Bronchial epithelial cell (primary cell): ENCODE measurements around the gene CDK6. TPM values are rescaled to one million over a fixed set of nuclear protein-coding genes. Genes with fewer than 3 reads are reported as not detected.

Experiments
- DNase-seq: peaks from one replicate; pipeline ENCODE4 v3.0.0-alpha.2; 2010; ENCODE audit warnings: low read depth
- FAIRE-seq: peaks from 2 replicates; lab custom pipeline; 2011; peaks lifted over from hg19 to GRCh38; lab: Jason Lieb, UNC
- H3K27me3 ChIP-seq: 2 replicates; pipeline ENCODE4 v1.5.1; 2011; ENCODE audit warnings: low read length; ENCODE audit not compliant: control insufficient read depth, insufficient read depth
- H3K36me3 ChIP-seq: 2 replicates; pipeline ENCODE4 v1.5.1; 2011; ENCODE audit warnings: low read length; ENCODE audit not compliant: control insufficient read depth, insufficient read depth
- H3K4me3 ChIP-seq: 2 replicates; pipeline ENCODE4 v1.5.1; 2011; ENCODE audit warnings: mild to moderate bottlenecking, low read depth, low read length, control low read depth
- total RNA-seq: library from RNA; depleted of rRNA; stranded (reverse); fragments of >200 nt; gene quantifications from 2 replicates; pipeline ENCODE4 v1.2.1, GENCODE V29; 2014
- TF ChIP-seq, protein P1 (sequence below): IDR thresholded peaks from 2 replicates; pipeline ENCODE4 v1.5.1; 2011; ENCODE audit warnings: mild to moderate bottlenecking, moderate library complexity, low read length, control low read depth, inconsistent platforms; ENCODE audit not compliant: insufficient read depth, severe bottlenecking

CDK6 gene
- total RNA-seq, 1 donor from 2014 or later, result 52.9 TPM

DNA sequence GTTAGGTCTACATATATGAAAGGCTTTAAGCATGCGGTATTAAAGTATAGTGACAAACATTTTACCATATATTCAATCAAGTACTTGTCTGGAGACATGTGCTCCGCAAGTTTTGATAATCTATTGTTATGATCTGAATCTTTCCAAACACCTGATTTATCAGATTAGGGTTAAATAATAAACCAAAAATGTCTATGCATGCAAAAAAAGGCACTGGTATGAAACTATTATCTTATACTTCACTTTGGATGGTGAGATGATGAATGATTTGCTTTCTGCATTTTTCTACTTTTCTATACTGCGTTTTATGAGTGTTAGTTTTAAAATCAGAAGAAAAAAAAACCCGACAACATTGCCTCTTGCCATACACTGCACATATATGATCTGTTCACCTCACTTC is 208.4 kb downstream of the CDK6 start:
- Histone ChIP-seq H3K4me3 (no peak overlapping the region), H3K36me3 (peaks cover 2% of the 10 kb centered on the region), H3K27me3 (no peaks in the 10 kb centered on the region)
- DNase-seq, result no peak
- FAIRE-seq, result no peak
- TF ChIP-seq, protein P1, sequence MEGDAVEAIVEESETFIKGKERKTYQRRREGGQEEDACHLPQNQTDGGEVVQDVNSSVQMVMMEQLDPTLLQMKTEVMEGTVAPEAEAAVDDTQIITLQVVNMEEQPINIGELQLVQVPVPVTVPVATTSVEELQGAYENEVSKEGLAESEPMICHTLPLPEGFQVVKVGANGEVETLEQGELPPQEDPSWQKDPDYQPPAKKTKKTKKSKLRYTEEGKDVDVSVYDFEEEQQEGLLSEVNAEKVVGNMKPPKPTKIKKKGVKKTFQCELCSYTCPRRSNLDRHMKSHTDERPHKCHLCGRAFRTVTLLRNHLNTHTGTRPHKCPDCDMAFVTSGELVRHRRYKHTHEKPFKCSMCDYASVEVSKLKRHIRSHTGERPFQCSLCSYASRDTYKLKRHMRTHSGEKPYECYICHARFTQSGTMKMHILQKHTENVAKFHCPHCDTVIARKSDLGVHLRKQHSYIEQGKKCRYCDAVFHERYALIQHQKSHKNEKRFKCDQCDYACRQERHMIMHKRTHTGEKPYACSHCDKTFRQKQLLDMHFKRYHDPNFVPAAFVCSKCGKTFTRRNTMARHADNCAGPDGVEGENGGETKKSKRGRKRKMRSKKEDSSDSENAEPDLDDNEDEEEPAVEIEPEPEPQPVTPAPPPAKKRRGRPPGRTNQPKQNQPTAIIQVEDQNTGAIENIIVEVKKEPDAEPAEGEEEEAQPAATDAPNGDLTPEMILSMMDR, result no peak

DNA sequence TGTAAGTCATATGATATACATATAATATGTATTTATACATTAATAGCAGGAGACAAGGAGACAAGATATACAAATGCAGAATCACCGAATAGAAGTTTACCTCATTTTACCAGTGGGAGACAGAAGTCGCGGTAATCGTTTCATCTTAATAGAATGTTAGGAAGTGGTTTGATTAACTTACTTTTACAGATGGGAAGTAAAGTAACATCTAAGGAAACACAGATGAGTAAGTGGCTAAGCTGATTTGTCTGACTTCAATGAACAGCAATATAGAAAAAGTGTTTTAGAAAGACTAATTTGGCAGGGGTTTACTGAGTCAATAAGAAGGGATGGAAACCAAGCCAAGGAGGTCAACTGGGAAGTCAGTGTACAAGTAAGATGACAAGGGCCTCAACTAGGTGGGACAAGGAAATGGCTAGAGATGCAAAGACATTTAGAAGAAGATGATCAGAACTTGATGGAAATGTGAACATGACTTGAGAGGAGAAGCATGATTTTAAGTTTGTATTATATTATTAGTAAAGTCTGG is 210.0 kb downstream of the CDK6 start:
- FAIRE-seq, result no peak
- DNase-seq, result no peak
- H3K36me3 ChIP-seq, result peaks cover 2% of the 10 kb centered on the region
- TF ChIP-seq, protein P1, result no peak
- no peak overlapping the region for H3K4me3 ChIP-seq
- no peaks in the 10 kb centered on the region for H3K27me3 ChIP-seq

DNA sequence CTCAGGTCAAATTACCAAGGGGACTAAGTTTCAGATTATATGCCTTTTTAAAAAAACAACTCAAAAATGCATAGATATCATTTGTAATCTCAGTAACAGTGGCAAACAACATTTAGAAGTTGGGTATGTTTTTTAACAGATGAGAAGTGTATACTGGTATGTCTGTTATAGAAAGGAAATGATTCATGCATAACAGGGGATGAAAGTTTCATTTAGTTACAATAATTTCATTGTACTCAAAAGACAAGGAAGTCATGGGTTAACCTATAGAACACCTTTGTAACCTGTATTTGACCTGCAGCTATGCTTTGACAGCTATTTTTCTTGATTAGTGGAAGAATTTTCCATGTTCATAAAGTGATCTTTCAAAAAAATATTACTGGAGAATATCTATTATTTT is 210.8 kb downstream of the CDK6 start:
- FAIRE-seq, result no peak
- H3K4me3 ChIP-seq, result no peak overlapping the region

DNA sequence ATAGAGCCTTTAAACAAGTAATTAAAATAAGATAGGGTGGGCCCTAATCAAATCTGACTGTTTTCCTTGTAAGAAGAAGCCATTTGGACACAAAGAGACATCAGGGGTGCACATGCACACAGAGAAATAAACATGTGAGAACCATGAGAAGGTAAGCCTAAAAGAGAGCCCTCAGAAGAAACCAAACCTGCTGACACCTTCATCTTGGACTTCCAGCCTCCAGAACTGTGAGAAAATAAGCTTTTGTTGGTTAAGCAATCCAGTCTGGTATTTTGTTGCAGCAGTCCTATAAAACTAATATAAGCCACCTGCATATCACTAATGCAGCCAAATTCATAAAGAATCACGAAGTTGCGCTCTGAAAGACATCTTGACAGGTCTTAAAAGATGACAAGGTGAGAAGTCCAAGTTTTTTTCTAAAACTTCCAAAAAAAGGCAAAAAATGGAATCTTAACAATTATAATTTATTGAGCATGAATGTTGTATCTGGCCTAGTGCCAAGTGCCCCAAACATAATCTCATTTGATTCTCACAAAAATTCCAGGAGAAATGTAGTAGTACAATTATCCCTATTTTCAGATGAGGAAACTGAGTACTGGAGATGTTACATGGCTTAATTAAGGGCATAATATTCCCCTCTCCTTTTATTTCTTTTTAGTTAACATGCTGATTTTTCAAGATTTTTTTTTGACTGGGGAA is 211.9 kb downstream of the CDK6 start:
- TF ChIP-seq, protein P1, result no peak
- no peak overlapping the region for H3K4me3 ChIP-seq
- FAIRE-seq (no peak), DNase-seq (no peak)
- H3K36me3 ChIP-seq, result no peaks in the 10 kb centered on the region
- H3K27me3 ChIP-seq, result no peaks in the 10 kb centered on the region

More for the DNA sequence above, 210.8 kb downstream of the CDK6 start:
- Histone ChIP-seq H3K27me3 (no peaks in the 10 kb centered on the region), H3K36me3 (no peaks in the 10 kb centered on the region)
- TF ChIP-seq, protein P1, result no peak
- DNase-seq, result peak; percentile 76

DNA sequence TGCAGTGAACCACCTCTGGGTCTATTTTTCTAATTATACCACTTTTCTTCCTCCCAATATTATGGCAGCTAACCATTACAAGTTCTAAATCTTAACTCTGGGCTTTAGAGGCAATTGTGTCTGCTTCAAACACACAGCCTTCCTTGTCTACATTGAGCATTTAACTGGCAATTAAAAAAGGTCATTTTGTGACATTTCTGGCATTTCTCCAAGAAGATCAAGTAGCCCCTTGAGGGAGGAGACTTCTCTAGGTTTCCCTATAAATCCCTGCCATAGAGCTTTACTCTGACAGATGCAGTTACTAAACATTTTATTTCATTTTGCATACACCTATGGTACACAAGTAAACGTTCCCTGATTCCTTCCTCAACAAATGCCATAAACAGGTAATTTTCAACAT is 212.8 kb downstream of the CDK6 start:
- TF ChIP-seq, protein P1, result no peak

More for the DNA sequence above, 212.8 kb downstream of the CDK6 start:
- no peaks in the 10 kb centered on the region for H3K36me3 ChIP-seq
- DNase-seq, result no peak
- no peak for FAIRE-seq
- H3K4me3 ChIP-seq, result no peak overlapping the region
- H3K27me3 ChIP-seq, result no peaks in the 10 kb centered on the region
